ENCODE measurements around the gene SYNCRIP.

GRCh38 chr6:85644279-85644762 lies 1.6 kb upstream of the SYNCRIP start:
- TF ChIP-seq MAX (IDR thresholded peaks at IDR 0.05) (no peak), CTCF (IDR thresholded peaks at IDR 0.05 in 2 of 3, conservative IDR thresholded peaks at IDR 0.05 in 1 of 3; ENCODE audit: borderline replicate concordance in 1 of 3, insufficient read depth in 1 of 3, low read depth in 2 of 3, low read length in 2 of 3) (no peak), ZNF274 (IDR thresholded peaks at IDR 0.05; ENCODE audit: low read depth, low read length) (no peak), REST (IDR thresholded peaks at IDR 0.05; ENCODE audit: low read depth) (no peak), SIN3A (IDR thresholded peaks at IDR 0.05; ENCODE audit: low read depth) (no peak), RAD21 (IDR thresholded peaks at IDR 0.05; ENCODE audit: low read depth) (no peak), POLR2A (IDR thresholded peaks at IDR 0.05; ENCODE audit: borderline replicate concordance, extremely low read depth, insufficient read depth, insufficient read length) (no peak), POLR2AphosphoS5 (IDR thresholded peaks at IDR 0.05; ENCODE audit: low read depth, low read length) (no peak)

Measured in HCT116 (cell line).